IMR-90 (cell line): Measurements from ENCODE around the gene CXCL8. TPM values are rescaled to one million over a fixed set of nuclear protein-coding genes. Genes with fewer than 3 reads are reported as not detected.

ENCODE experiments used
- ATAC-seq: fragments of 200-7000 bp; cut with Tn5 transposase; 2 replicates; pipeline ENCODE4 v1.9.1; 2020; ENCODE audit warnings: low read depth, mild to moderate bottlenecking, moderate library complexity
- BruUV-seq: library from RNA; stranded (reverse); fragments of 400-500 nt; replicated peaks from 2 replicates; lab custom pipeline; 2021; lab: Mats Ljungman, UMichigan
- CTCF ChIA-PET: fragments of 300-600 bp; formaldehyde crosslinking; extraction: SDS; loops from one replicate; lab custom pipeline; 2021; ENCODE audit warnings: antibody characterized with exemption; lab: Yijun Ruan, JAX
- POLR2A ChIA-PET: fragments of 300-600 bp; sonication (Branson Sonifier 250); formaldehyde crosslinking; loops from one replicate; lab custom pipeline; 2022; ENCODE audit warnings: antibody characterized with exemption; ENCODE audit not compliant: unreplicated experiment; lab: Charles Lee
- DNase-seq: peaks from one replicate; pipeline ENCODE4 v3.0.0; 2013
- H2AFZ ChIP-seq: replicated peaks from 2 replicates; pipeline ENCODE3; 2013; ENCODE audit warnings: low read length, mild to moderate bottlenecking; ENCODE audit not compliant: poor library complexity
- H2AK5ac ChIP-seq: 2 replicates; pipeline ENCODE4 v1.6.1; 2013; ENCODE audit warnings: low read depth, low read length, inconsistent platforms
- H2AK9ac ChIP-seq: replicated peaks from 2 replicates; pipeline ENCODE3; 2013; ENCODE audit warnings: mild to moderate bottlenecking, low read depth, low read length, moderate library complexity; ENCODE audit not compliant: poor library complexity
- H2BK120ac ChIP-seq: 2 replicates; pipeline ENCODE4 v1.6.1; 2013; ENCODE audit warnings: low read depth, low read length, inconsistent platforms
- H2BK15ac ChIP-seq: 3 replicates; pipeline ENCODE4 v1.6.1; 2013; ENCODE audit warnings: low read depth, low read length, inconsistent platforms
- H2BK20ac ChIP-seq: 2 replicates; pipeline ENCODE4 v1.6.1; 2013; ENCODE audit warnings: low read depth, mild to moderate bottlenecking, inconsistent platforms, low read length, moderate library complexity
- H2BK5ac ChIP-seq: 2 replicates; pipeline ENCODE4 v1.6.1; 2013; ENCODE audit warnings: mild to moderate bottlenecking, low read depth, low read length, inconsistent platforms; ENCODE audit not compliant: poor library complexity, severe bottlenecking
- H3K14ac ChIP-seq: replicated peaks from 2 replicates; pipeline ENCODE4 v1.6.1; 2013; ENCODE audit warnings: low read depth, low read length, inconsistent platforms
- H3K18ac ChIP-seq: 2 replicates; pipeline ENCODE4 v1.6.1; 2013; ENCODE audit warnings: low read depth, low read length, control low read depth
- H3K23ac ChIP-seq: 2 replicates; pipeline ENCODE4 v1.6.1; 2013; ENCODE audit warnings: low read depth, low read length, inconsistent platforms
- H3K27ac ChIP-seq: 2 replicates; pipeline ENCODE4 v1.5.1; 2013; ENCODE audit warnings: mild to moderate bottlenecking, control low read depth, low read length; ENCODE audit not compliant: insufficient read depth
- H3K27me3 ChIP-seq: 2 replicates; pipeline ENCODE4 v1.6.1; 2013; ENCODE audit warnings: low read length; ENCODE audit not compliant: control insufficient read depth, insufficient read depth
- H3K36me3 ChIP-seq: 2 replicates; pipeline ENCODE4 v1.6.1; 2013; ENCODE audit warnings: low read length, mixed read lengths; ENCODE audit not compliant: control insufficient read depth, insufficient read depth
- H3K4ac ChIP-seq: 2 replicates; pipeline ENCODE4 v1.6.1; 2013; ENCODE audit warnings: low read depth, low read length, inconsistent platforms
- H3K4me1 ChIP-seq: 2 replicates; pipeline ENCODE4 v1.6.1; 2013; ENCODE audit warnings: low read length, mixed read lengths; ENCODE audit not compliant: control insufficient read depth, insufficient read depth
- H3K4me2 ChIP-seq: 2 replicates; pipeline ENCODE4 v1.6.1; 2013; ENCODE audit warnings: low read depth, mild to moderate bottlenecking, control low read depth, low read length, moderate library complexity
- H3K4me3 ChIP-seq: 2 replicates; pipeline ENCODE4 v1.5.1; 2013; ENCODE audit warnings: low read depth, mild to moderate bottlenecking, control low read depth, low read length, moderate library complexity; ENCODE audit not compliant: insufficient read depth
- H3K56ac ChIP-seq: 2 replicates; pipeline ENCODE4 v1.6.1; 2013; ENCODE audit warnings: low read length, inconsistent platforms; ENCODE audit not compliant: insufficient read depth; ENCODE audit errors: extremely low read depth
- H3K79me1 ChIP-seq, 2 experiments: 2 replicates each; pipeline ENCODE4 v1.6.1; 2013; ENCODE audit warnings: low read length in 2 of 2, inconsistent platforms in 1 of 2, low read depth in 1 of 2
- H3K9ac ChIP-seq: 2 replicates; pipeline ENCODE4 v1.6.1; 2013; ENCODE audit warnings: low read depth, low read length, control low read depth
- H3K9me1 ChIP-seq: 2 replicates; pipeline ENCODE4 v1.6.1; 2013; ENCODE audit warnings: low read length, inconsistent platforms; ENCODE audit not compliant: insufficient read depth
- H3K9me3 ChIP-seq: 2 replicates; pipeline ENCODE4 v1.6.1; 2013; ENCODE audit warnings: low read length; ENCODE audit not compliant: control insufficient read depth, insufficient read depth
- H4K20me1 ChIP-seq: 2 replicates; pipeline ENCODE4 v1.6.1; 2013; ENCODE audit warnings: low read length, inconsistent platforms; ENCODE audit not compliant: insufficient read depth
- H4K5ac ChIP-seq: 2 replicates; pipeline ENCODE4 v1.6.1; 2013; ENCODE audit warnings: mild to moderate bottlenecking, low read depth, low read length, control low read depth
- H4K8ac ChIP-seq, 2 experiments: 2 replicates each; pipeline ENCODE4 v1.6.1; 2013; ENCODE audit warnings: low read depth in 2 of 2, low read length in 2 of 2, control low read depth in 1 of 2, inconsistent platforms in 1 of 2
- H4K91ac ChIP-seq: 2 replicates; pipeline ENCODE4 v1.6.1; 2013; ENCODE audit warnings: low read depth, low read length, inconsistent platforms; ENCODE audit not compliant: insufficient read depth
- BHLHE40 ChIP-seq: fragments of 150-350 bp; IDR thresholded peaks from 2 replicates; pipeline ENCODE4 v1.6.1; 2016; ENCODE audit warnings: mild to moderate bottlenecking, low read depth, low read length
- POLR2A ChIP-seq: IDR thresholded peaks from 2 replicates; pipeline ENCODE4 v1.6.1; 2012; ENCODE audit warnings: mild to moderate bottlenecking, low read depth, low read length
- WGBS, 2 experiments: methylation state at CpG; one replicate each; pipeline versions ENCODE4 v1.1.5 to v1.1.7; 2013; ENCODE audit warnings: missing lambda C conversion rate in 2 of 2; ENCODE audit not compliant: insufficient read length in 1 of 2; ENCODE audit errors: extremely low coverage in 2 of 2; 5-methylcytosine and 5-hydroxymethylcytosine counted together
- dilution Hi-C: fragments of 300-500 bp; cut with HindIII; formaldehyde crosslinking; loops from one replicate; pipeline ENCODE4 v1.14.3; 2018; ENCODE audit warnings: low sequenced_read_pairs; ENCODE audit not compliant: unreplicated experiment
- in situ Hi-C: fragments of 300-500 bp; cut with MboI; formaldehyde crosslinking; loops from 3 replicates; pipeline ENCODE4 v1.14.3; 2019; ENCODE audit warnings: low sequenced_read_pairs, inconsistent platforms, mixed read lengths
- intact Hi-C: fragments of 100-400 bp; cut with micrococcal nuclease; formaldehyde crosslinking; loops from 2 replicates; pipeline ENCODE4 v1.10.0; 2022
- polyA plus RNA-seq, 3 experiments: library from polyadenylated mRNA; depleted of rRNA; stranded (reverse); fragments of >200 nt; gene quantifications; 2 replicates each; pipeline ENCODE4 v1.2.3, GENCODE V29; 2012; ENCODE audit warnings: low replicate concordance in 1 of 3
- total RNA-seq: library from RNA; depleted of rRNA; stranded (reverse); fragments of >200 nt; gene quantifications from 2 replicates; pipeline ENCODE4 v1.2.3, GENCODE V29; 2012

CXCL8 gene
- total and polyA plus RNA-seq, 2 of the 4 experiments (the other 2 are of a cell fraction) = 2.2 to 2.7 TPM

DNA sequence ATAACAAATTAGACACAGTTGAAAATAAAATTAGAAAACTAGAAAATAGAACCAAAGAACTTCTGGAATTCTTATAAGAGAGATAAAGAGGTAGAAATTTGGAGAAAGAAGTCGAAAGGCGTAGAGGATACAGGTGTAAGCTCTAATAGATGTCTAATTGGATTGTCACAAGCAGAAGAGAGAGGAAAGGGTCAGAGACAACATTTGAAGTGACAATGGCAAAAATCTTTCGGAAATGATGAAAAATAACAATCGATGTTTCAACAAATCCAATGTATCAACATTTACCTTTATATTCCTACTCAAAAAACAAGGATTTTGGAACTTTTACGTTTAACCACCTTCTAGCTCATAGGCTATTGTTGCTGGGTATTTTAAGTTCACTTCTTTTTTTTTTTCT, 3.8 kb downstream of the CXCL8 start:
- Histone ChIP-seq H3K36me3 (no peaks in the 10 kb centered on the region; the same call in 1 of the 2 replicates), H3K9ac (no peak overlapping the region), H3K4me3 (no peak overlapping the region), H3K9me3 (no peaks in the 10 kb centered on the region), H2AK5ac (no peak overlapping the region), H4K8ac (no peak overlapping the region), H3K14ac (no peak overlapping the region), H3K4me2 (no peak overlapping the region), H2BK15ac (no peak overlapping the region), H2BK5ac (no peak overlapping the region), H3K4ac (no peak overlapping the region), H2BK20ac (no peak overlapping the region), H4K20me1 (no peaks in the 10 kb centered on the region), H3K18ac (no peak overlapping the region), H2AFZ (no peak overlapping the region), H3K23ac (no peak overlapping the region), H3K9me1 (0 out of 2 replicates have a peak, but pooled peaks cover 4% of the 10 kb centered on the region), H3K56ac (no peak overlapping the region), H3K27me3 (no peaks in the 10 kb centered on the region), H2BK120ac (no peak overlapping the region), H3K79me1 (no peaks in the 10 kb centered on the region), H3K27ac (no peak overlapping the region), H4K91ac (no peak overlapping the region), H4K5ac (no peak overlapping the region), H2AK9ac (no peak overlapping the region), H3K4me1 (no peaks in the 10 kb centered on the region)
- BruUV-seq = no TSS peak
- in situ Hi-C loops (no loop called here), dilution Hi-C loops (no loop called here), intact Hi-C loops (no loop called here)
- WGBS, 2 experiments = 100% methylated on average over 2 of the region's 5 CpGs; no CpG with 5 or more reads in 1 of the 2 experiments
- DNase-seq (no peak), ATAC-seq (no peak)
- TF ChIP-seq POLR2A (0 out of 2 replicates have a peak, but pooled peaks have one; percentile 18), BHLHE40 (no peak)
- ChIA-PET POLR2A (no interaction called here), CTCF (interaction anchor here (1.3 kb wide), 1 partner anchor 15 kb away, joined by 5 read pairs; no protein-coding TSS in a partner anchor)
